GM18520 (cell line): ENCODE results near the gene RHOBTB3.
"Not testable (repeated sequence)": the region's sequence is repeated elsewhere in the genome, so short reads cannot be mapped to it uniquely, and the experiment has no call there.

Experiments used
- ATAC-seq: cut with Tn5 transposase; IDR thresholded peaks from one replicate; pipeline ENCODE4 v1.9.1; 2021; ENCODE audit not compliant: unreplicated experiment

RHOBTB3 gene

GRCh38 chr5:95712347-95712958, 18.7 kb upstream of the RHOBTB3 start:
- no peak for ATAC-seq

- not testable (repeated sequence) for ATAC-seq
Measured at GRCh38 chr5:95713246-95713645, 17.9 kb upstream of the RHOBTB3 start.

GRCh38 chr5:95713960-95714710, 17.0 kb upstream of the RHOBTB3 start:
- ATAC-seq: no peak

DNA sequence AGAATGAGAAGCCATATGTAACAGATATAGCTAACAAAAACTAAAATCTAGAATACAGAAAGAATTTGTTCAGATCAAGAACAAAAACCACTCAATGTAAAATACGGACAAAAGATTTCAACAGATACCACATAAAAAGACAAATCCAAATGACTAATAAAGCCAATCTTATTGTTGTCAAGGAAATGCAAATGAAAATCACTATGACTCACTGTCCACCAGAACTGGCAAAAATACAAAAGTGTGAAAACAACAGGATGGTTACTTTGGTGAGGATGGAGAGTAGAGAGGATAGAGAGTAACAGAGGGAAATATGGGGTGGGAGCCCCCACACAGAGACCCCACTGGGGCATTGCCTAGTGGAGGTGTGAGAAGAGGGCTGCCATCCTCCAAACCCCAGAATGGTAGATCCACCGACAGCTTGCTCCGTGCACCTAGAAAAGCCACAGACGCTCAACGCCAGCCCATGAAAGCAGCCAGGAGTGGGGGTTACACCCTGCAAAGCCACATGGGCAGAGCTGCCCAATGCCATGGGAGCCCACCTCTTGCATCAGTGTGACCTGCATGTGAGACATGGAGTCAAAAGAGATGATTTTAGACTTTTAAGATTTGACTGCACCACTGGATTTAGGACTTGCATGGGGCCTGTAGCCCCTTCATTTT, 15.2 kb upstream of the RHOBTB3 start:
- peak; percentile 54 for ATAC-seq

- ATAC-seq: no peak
Measured at GRCh38 chr5:95717439-95717838, 13.7 kb upstream of the RHOBTB3 start.

GRCh38 chr5:95718203-95718602, 12.9 kb upstream of the RHOBTB3 start:
- peak; percentile 73 for ATAC-seq

DNA sequence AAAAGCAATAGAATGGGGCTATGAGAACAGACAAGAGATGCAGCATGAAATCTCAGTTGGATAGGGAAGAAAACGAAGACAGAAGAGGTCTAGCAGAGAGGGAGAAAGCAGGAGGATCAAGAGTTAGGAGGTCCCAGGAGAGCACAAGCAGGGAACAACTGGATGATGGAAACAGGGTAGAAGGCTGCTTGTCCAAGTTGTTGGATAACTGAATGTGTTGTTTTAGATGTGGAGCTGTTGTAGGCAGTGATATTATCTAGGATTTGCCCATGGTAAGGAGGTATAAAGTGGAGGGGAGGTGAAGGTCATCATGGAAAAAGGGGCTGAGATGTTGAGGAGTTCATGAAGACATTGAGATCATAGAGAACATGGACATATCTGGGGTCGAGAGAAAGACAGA, 12.4 kb upstream of the RHOBTB3 start:
- no peak for ATAC-seq

- no peak for ATAC-seq
Measured at GRCh38 chr5:95720094-95720786, 10.9 kb upstream of the RHOBTB3 start.

GRCh38 chr5:95721582-95722295, 9.4 kb upstream of the RHOBTB3 start:
- no peak for ATAC-seq

- no peak for ATAC-seq
Measured at GRCh38 chr5:95723632-95724369, 7.3 kb upstream of the RHOBTB3 start.

DNA sequence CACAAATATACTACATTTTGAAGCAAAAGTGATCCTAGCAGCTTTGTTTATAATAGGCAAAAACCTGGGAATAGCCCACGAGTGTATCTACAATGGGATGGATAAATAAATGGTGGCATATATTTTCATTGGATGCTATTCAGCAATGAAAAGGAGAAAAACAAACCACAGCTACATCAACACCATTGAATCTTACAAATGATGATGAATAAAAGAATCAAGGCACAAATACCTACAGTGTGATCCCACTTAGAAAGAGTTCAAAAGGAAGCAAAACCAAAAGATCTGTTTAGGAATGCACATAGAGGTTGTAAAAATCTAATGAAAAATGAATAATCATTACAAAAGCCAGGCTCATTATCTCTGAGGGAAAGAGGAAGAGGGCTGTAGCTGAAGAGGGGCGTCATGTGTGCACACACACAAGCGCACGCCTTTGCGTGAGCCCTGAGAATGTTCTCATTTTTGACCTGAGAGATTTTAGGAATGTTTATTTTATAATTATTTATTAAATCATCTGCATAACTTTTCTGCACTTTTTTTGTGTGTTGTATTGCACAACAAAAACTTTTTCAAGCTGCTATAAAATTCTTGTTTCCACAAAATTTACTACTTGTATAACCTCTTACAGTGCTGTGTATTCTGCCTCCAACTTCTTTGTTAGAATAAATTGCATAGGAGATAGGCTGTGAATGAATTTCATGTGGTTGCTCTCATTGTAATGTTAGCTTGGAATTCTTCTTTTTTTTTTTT, 5.9 kb upstream of the RHOBTB3 start:
- no peak for ATAC-seq

DNA sequence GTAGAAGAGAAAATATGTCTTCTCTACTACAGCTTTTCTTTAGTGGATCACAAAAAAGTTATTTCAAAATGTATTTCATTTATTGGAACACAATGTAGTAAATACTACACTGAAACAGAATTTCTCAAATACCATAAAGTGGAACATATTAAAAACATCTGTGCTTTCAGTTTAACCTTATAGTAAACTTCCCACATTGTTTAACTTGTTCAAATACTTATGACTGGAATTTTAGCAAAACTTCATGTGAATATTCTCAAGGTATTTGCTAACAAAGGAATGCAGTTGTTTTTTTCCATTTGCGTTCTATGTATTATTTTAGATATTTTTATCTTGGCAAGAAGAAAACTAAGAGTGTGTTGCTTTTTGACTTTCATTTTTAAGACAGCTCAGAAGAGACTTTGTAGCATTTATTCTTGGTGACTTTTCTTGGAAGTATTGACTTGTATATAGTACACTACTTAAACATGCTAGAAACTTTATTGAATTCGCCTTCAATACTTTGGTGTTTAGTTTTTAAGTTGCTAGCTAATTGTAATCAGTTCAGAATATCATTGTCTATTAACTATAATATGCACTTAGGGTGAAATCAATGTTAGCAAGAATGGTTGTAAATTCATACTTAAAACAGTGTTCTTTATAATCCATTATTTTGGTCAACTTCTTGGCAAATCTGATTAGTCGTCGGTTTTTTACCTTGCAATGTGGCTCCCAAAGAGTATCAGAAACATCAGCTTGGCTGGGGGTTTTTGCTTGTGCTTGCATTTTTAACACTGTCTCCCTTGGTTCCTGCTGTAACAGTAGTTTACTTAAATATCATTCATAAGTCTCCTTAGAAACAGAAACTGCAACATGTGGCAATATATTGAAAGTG, 5.0 kb upstream of the RHOBTB3 start:
- no peak for ATAC-seq

GRCh38 chr5:95726811-95727763, 4.0 kb upstream of the RHOBTB3 start:
- ATAC-seq: no peak

- peak; percentile 25 for ATAC-seq
Measured at GRCh38 chr5:95727764-95728191, 3.4 kb upstream of the RHOBTB3 start.

DNA sequence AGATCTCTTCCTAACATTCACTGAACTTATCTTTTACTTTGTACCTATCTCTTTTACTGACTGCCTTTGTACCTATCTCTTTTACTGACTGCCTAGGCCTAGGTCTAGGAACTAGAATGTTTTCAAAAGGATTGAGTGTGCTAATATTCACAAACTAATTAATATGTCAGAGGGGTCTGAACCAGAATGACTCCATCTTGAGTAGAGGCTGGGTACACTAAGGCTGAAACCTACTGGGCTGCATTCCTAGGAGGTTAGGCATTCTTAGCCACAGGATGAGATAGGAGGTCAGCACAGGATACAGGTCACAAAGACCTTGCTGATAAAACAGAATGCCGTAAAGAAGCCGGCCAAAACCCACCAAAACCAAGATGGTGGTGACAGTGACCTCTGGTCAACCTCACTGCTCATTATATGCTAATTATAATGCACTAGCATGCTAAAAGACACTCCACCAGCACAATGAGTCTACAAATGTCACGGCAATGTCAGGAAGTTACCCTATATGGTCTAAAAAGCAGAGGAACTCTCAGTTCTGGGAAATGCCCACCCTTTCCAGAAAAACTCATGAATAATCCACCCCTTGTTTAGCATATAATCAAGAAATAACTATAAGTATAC, 2.5 kb upstream of the RHOBTB3 start:
- ATAC-seq: no peak

DNA sequence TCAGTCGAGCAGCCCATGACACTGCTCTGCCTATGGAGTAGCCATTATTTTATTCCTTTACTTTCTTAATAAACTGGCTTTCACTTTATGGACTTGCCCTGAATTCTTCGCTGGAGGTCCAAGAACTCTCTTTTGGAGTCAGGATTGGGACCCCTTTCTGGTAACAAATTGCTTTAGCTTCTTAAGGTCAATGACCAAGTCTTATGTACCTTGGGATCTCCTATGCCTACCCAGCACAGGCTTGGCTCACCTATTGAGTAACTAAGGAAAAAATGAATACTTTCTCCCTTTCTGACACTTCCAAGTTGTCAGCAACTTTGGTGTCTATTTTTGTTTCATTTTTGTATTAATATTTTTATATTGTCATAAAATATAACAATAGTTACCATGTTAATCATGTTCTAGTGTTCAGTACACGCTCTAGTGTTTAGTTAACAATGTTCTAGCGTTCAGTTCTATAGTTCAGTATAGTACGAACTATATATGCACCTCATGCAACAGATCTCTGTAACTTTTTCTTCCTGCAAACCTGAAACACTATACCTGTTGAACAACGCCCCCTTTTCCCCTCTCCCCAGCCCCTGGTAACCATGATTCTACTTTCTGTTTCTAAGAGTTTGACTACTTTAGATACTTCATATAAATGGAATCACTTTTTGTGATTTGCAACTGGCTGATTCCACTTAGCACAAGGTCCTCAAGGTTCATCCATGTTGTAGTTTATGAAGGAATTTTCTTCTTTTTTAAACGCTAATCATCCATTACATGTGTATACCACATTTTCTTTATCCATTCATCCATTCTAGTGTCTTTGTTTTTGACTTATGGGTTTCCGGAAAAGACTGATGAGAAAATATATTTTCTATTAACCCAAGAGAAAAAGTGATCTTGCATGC, 1.8 kb upstream of the RHOBTB3 start:
- ATAC-seq: no peak
